Liver (tissue), 9 donors: Measurements from ENCODE around the gene CCDC88C. TPM values are rescaled to one million over a fixed set of nuclear protein-coding genes. Genes with fewer than 3 reads are reported as not detected.

Experiments
- DNase-seq: peaks from one replicate; pipeline ENCODE4 v3.0.0-alpha.2; 2017; ENCODE audit warnings: low spot score
- H3K27ac ChIP-seq, 2 donors: one replicate each; pipeline ENCODE4 v1.7.0; 2013; ENCODE audit warnings: inconsistent platforms in 2 of 2, low read length in 2 of 2, control low read depth in 1 of 2, low read depth in 1 of 2, mild to moderate bottlenecking in 1 of 2
- H3K27me3 ChIP-seq, 4 donors: one replicate each; pipeline versions ENCODE4 v1.6.1 to v1.7.0; 2013; ENCODE audit warnings: low read length in 3 of 4, inconsistent platforms in 1 of 4, mild to moderate bottlenecking in 1 of 4, moderate library complexity in 1 of 4; ENCODE audit not compliant: control insufficient read depth in 4 of 4, insufficient read depth in 4 of 4
- H3K36me3 ChIP-seq, 4 donors: one replicate each; pipeline versions ENCODE4 v1.6.1 to v1.7.0; 2013; ENCODE audit warnings: low read length in 3 of 4, mild to moderate bottlenecking in 3 of 4, low read depth in 1 of 4, moderate library complexity in 1 of 4; ENCODE audit not compliant: control insufficient read depth in 4 of 4, insufficient read depth in 3 of 4
- H3K4me1 ChIP-seq, 4 donors: one replicate each; pipeline versions ENCODE4 v1.6.1 to v1.7.0; 2013; ENCODE audit warnings: low read length in 3 of 4, mild to moderate bottlenecking in 3 of 4, moderate library complexity in 1 of 4; ENCODE audit not compliant: control insufficient read depth in 4 of 4, insufficient read depth in 4 of 4
- H3K4me3 ChIP-seq, 3 donors: one replicate each; pipeline versions ENCODE4 v1.6.1 to v1.7.0; 2013; ENCODE audit warnings: low read length in 3 of 3, control low read depth in 1 of 3, low read depth in 1 of 3, mild to moderate bottlenecking in 1 of 3
- H3K9ac ChIP-seq, 2 donors: one replicate each; pipeline ENCODE4 v1.7.0; 2013; ENCODE audit warnings: low read length in 2 of 2, mild to moderate bottlenecking in 2 of 2, moderate library complexity in 2 of 2, control low read depth in 1 of 2, low read depth in 1 of 2
- H3K9me3 ChIP-seq, 4 donors: one replicate each; pipeline versions ENCODE4 v1.6.1 to v1.7.0; 2013; ENCODE audit warnings: low read length in 3 of 4; ENCODE audit not compliant: control insufficient read depth in 4 of 4
- CTCF ChIP-seq: fragments of 150-350 bp; IDR thresholded peaks from 2 replicates; pipeline ENCODE4 v1.5.1; 2017; ENCODE audit warnings: improper control_type of control experiment, low read depth, low read length; ENCODE audit not compliant: missing input control
- EGR1 ChIP-seq, 2 donors: IDR thresholded peaks; 2 replicates each; pipeline ENCODE4 v1.6.1; 2016 to 2018; ENCODE audit warnings: antibody characterized with exemption in 2 of 2, low read depth in 2 of 2
- FOXA1 ChIP-seq: IDR thresholded peaks from 2 replicates; pipeline ENCODE4 v1.6.1; 2016; ENCODE audit warnings: antibody characterized with exemption
- FOXA2 ChIP-seq: IDR thresholded peaks from 2 replicates; pipeline ENCODE4 v1.6.1; 2016; ENCODE audit warnings: antibody characterized with exemption
- GABPA ChIP-seq, 2 donors: IDR thresholded peaks in 1 of 2; conservative IDR thresholded peaks in 1 of 2; 2 replicates each; pipeline ENCODE4 v1.6.1; 2016; ENCODE audit warnings: antibody characterized with exemption in 2 of 2, mild to moderate bottlenecking in 1 of 2, moderate library complexity in 1 of 2
- HNF4A ChIP-seq, 2 donors: conservative IDR thresholded peaks; 2 replicates each; pipeline ENCODE4 v1.6.1; 2016; ENCODE audit warnings: antibody characterized with exemption in 2 of 2, mild to moderate bottlenecking in 2 of 2
- HNF4G ChIP-seq: IDR thresholded peaks from 2 replicates; pipeline ENCODE4 v1.6.1; 2016; ENCODE audit warnings: antibody characterized with exemption
- JUND ChIP-seq, 2 donors: IDR thresholded peaks; 2 replicates each; pipeline ENCODE4 v1.6.1; 2016; ENCODE audit warnings: antibody characterized with exemption in 2 of 2
- NR2F2 ChIP-seq: IDR thresholded peaks from 2 replicates; pipeline ENCODE4 v1.6.1; 2016; ENCODE audit warnings: antibody characterized with exemption
- RAD21 ChIP-seq, 2 donors: IDR thresholded peaks; 2 replicates each; pipeline ENCODE4 v1.6.1; 2016; ENCODE audit warnings: antibody characterized with exemption in 2 of 2, mild to moderate bottlenecking in 2 of 2
- RXRA ChIP-seq, 2 donors: IDR thresholded peaks; 2 replicates each; pipeline ENCODE4 v1.6.1; 2017 to 2018; ENCODE audit warnings: antibody characterized with exemption in 2 of 2, mild to moderate bottlenecking in 1 of 2
- SP1 ChIP-seq: IDR thresholded peaks from 2 replicates; pipeline ENCODE4 v1.6.1; 2018; ENCODE audit warnings: antibody characterized with exemption, mild to moderate bottlenecking
- TAF1 ChIP-seq: conservative IDR thresholded peaks from 2 replicates; pipeline ENCODE4 v1.6.1; 2016; ENCODE audit warnings: antibody characterized with exemption, mild to moderate bottlenecking
- YY1 ChIP-seq: IDR thresholded peaks from 2 replicates; pipeline ENCODE4 v1.6.1; 2016; ENCODE audit warnings: antibody characterized with exemption, mild to moderate bottlenecking
- WGBS: extraction: QIAGEN DNeasy Blood & Tissue Kit; methylation state at CpG from one replicate; pipeline ENCODE4 v1.1.7; 2013; 5-methylcytosine and 5-hydroxymethylcytosine counted together
- polyA plus RNA-seq, 2 donors: library from polyadenylated mRNA; stranded (reverse) in 1 of 2; unstranded in 1 of 2; fragments of 200-250 nt in 1 of 2; fragments of >200 nt in 1 of 2; fragmentation: Nextera tagmentation in 1 of 2; extraction: Ambion mirVana in 1 of 2; gene quantifications; one replicate each; pipeline versions ENCODE4 v1.2.1 to v1.2.3, GENCODE V29; 2013 to 2015
- total RNA-seq, 2 donors: library from RNA; depleted of rRNA; stranded (reverse); fragments of >200 nt; gene quantifications; one replicate each; pipeline ENCODE4 v1.2.3, GENCODE V29; 2014
- TF ChIP-seq, protein P1 (sequence below): IDR thresholded peaks from 2 replicates; pipeline ENCODE4 v1.6.1; 2016; ENCODE audit warnings: antibody characterized with exemption
- TF ChIP-seq, protein P2 (sequence below): IDR thresholded peaks from 2 replicates; pipeline ENCODE4 v1.6.1; 2016; ENCODE audit warnings: antibody characterized with exemption, mild to moderate bottlenecking
- donor health status: healthy.
- donor health status: healthy.
- donor health status: healthy.
- donor health status: healthy.
- donor health status: healthy.

Gene CCDC88C
- total and polyA plus RNA-seq, 4 donors, result 1.3 to 10.8 (median 4.0) TPM

DNA sequence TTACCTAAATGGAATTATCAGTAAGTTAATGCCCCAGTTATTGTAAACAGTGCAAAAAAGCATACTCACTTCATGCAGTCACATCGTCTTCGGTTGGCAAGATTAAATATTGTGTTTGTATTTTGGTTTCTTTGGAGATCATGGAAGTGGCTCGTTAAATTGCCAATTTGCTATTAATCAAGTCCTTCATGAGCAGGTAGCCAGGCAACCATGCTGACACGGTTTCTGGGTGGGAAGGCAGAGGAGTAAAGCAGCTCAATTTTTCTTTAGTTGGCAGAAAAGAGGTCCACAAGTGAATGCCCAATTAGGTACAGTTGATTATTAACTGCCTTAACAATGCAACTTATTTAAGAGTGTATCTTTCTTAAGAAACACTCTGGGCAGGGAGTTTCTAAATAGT is 48.6 kb upstream of the CCDC88C start:
- Histone ChIP-seq H3K36me3 (peaks cover 22 to 66% (median 53%) of the 10 kb centered on the region in 4 donors), H3K4me3 (no peak overlapping the region), H3K4me1 (no peaks in the 10 kb centered on the region), H3K9me3 (no peaks in the 10 kb centered on the region), H3K27me3 (no peaks in the 10 kb centered on the region), H3K9ac (no peak overlapping the region), H3K27ac (no peak overlapping the region)
- TF ChIP-seq RXRA (IDR thresholded peaks at IDR 0.05), result no peak
- TF ChIP-seq, protein P1, sequence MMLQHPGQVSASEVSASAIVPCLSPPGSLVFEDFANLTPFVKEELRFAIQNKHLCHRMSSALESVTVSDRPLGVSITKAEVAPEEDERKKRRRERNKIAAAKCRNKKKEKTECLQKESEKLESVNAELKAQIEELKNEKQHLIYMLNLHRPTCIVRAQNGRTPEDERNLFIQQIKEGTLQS, result no peak
- no peak for TF ChIP-seq NR2F2
- TF ChIP-seq RAD21 (IDR thresholded peaks at IDR 0.05), result no peak
- no peak for TF ChIP-seq TAF1
- no peak for TF ChIP-seq HNF4G
- TF ChIP-seq HNF4A (conservative IDR thresholded peaks at IDR 0.05), result no peak
- TF ChIP-seq, protein P2, sequence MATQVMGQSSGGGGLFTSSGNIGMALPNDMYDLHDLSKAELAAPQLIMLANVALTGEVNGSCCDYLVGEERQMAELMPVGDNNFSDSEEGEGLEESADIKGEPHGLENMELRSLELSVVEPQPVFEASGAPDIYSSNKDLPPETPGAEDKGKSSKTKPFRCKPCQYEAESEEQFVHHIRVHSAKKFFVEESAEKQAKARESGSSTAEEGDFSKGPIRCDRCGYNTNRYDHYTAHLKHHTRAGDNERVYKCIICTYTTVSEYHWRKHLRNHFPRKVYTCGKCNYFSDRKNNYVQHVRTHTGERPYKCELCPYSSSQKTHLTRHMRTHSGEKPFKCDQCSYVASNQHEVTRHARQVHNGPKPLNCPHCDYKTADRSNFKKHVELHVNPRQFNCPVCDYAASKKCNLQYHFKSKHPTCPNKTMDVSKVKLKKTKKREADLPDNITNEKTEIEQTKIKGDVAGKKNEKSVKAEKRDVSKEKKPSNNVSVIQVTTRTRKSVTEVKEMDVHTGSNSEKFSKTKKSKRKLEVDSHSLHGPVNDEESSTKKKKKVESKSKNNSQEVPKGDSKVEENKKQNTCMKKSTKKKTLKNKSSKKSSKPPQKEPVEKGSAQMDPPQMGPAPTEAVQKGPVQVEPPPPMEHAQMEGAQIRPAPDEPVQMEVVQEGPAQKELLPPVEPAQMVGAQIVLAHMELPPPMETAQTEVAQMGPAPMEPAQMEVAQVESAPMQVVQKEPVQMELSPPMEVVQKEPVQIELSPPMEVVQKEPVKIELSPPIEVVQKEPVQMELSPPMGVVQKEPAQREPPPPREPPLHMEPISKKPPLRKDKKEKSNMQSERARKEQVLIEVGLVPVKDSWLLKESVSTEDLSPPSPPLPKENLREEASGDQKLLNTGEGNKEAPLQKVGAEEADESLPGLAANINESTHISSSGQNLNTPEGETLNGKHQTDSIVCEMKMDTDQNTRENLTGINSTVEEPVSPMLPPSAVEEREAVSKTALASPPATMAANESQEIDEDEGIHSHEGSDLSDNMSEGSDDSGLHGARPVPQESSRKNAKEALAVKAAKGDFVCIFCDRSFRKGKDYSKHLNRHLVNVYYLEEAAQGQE, result no peak
- TF ChIP-seq YY1, result no peak
- TF ChIP-seq JUND (IDR thresholded peaks at IDR 0.05), result no peak
- no peak for TF ChIP-seq CTCF
- TF ChIP-seq FOXA2, result no peak
- no peak for TF ChIP-seq FOXA1
- TF ChIP-seq EGR1 (IDR thresholded peaks at IDR 0.05; ENCODE audit: low read depth in 2 of 2), result no peak
- no peak for DNase-seq
- WGBS, result 83% methylated on average over 4 of the region's 4 CpGs

DNA sequence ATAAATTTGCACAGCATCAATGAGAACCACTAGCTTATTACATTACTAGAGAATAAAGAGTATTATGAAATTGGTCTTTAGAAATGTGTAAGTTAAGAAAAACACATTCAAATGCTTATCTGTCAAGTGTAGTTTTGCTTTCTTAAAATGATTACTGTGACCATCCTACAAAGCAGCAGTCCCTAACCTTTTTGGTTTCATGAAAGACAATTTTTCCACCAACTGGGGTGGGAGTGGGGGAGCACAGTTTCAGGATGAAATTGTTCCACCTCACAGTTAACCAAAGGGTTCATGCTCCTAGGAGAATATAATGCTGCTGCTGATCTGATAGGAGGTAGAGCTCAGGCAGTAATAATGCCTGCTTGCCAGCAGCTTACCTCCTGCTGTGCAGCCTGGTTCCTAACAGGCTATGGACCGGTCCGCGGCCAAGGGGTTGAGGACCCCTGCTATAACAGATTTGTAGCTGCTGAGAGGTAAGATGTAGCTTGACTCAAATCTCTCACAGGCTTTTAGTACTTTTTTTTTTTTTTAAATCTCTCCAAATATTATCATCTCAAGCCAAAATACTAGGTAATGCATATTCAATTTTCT is 47.1 kb upstream of the CCDC88C start:
- H3K9ac ChIP-seq, result no peak overlapping the region
- no peak overlapping the region for H3K4me3 ChIP-seq
- no peak for TF ChIP-seq NR2F2
- TF ChIP-seq CTCF, result no peak
- no peak for TF ChIP-seq SP1
- no peak for TF ChIP-seq YY1
- TF ChIP-seq TAF1, result no peak
- no peak for TF ChIP-seq GABPA (IDR thresholded peaks at IDR 0.05 in 1 of 2, conservative IDR thresholded peaks at IDR 0.05 in 1 of 2)
- TF ChIP-seq, protein P1, result no peak
- TF ChIP-seq JUND (IDR thresholded peaks at IDR 0.05), result no peak
- TF ChIP-seq FOXA2, result no peak
- no peaks in the 10 kb centered on the region for H3K9me3 ChIP-seq
- peaks cover 27 to 66% (median 51%) of the 10 kb centered on the region in 4 donors for H3K36me3 ChIP-seq
- WGBS, result 77% methylated on average over 3 of the region's 3 CpGs
- no peaks in the 10 kb centered on the region for H3K27me3 ChIP-seq
- H3K4me1 ChIP-seq, result no peaks in the 10 kb centered on the region
- H3K27ac ChIP-seq, result no peak overlapping the region
- no peak for DNase-seq
